SK-N-MC (cell line): ENCODE results near the gene KCNJ11.

Experiments used
- EZH2 ChIP-seq: fragments of 200-600 bp; sonication (generic); IDR thresholded peaks from one replicate; pipeline ENCODE4 v1.6.1; 2017; ENCODE audit warnings: antibody characterized with exemption
- FOXP2 ChIP-seq: optimal IDR thresholded peaks from 2 replicates; pipeline ENCODE3; 2011; ENCODE audit warnings: mild to moderate bottlenecking, moderate library complexity; ENCODE audit not compliant: insufficient read depth; ENCODE audit errors: extremely low read length, control extremely low read depth
- POLR2AphosphoS5 ChIP-seq: IDR thresholded peaks from 2 replicates; pipeline ENCODE4 v1.6.1; 2012; ENCODE audit warnings: mild to moderate bottlenecking, low read depth, low read length, borderline replicate concordance

GRCh38 chr11:17369684-17370243, 18.7 kb downstream of the KCNJ11 start:
- TF ChIP-seq POLR2AphosphoS5 (no peak), EZH2 (no peak), FOXP2 (no peak)
